Thymus (tissue), 11 donors: ENCODE data around the gene TMX2. TPM values are rescaled to one million over a fixed set of nuclear protein-coding genes. Genes with fewer than 3 reads are reported as not detected.

Experiments
- DNase-seq, 9 donors: peaks; one replicate each; pipeline ENCODE4 v3.0.0-alpha.2; 2013; ENCODE audit warnings: low spot score in 9 of 9, low read depth in 6 of 9, missing footprints in 1 of 9
- H3K27ac ChIP-seq, 2 donors: one replicate each; pipeline ENCODE4 v1.5.1; 2013; ENCODE audit warnings: control low read depth in 1 of 2, low read depth in 1 of 2, low read length in 1 of 2, mild to moderate bottlenecking in 1 of 2, moderate library complexity in 1 of 2
- H3K27me3 ChIP-seq, 2 donors: one replicate each; pipeline ENCODE4 v1.5.1; 2013; ENCODE audit warnings: low read length in 1 of 2; ENCODE audit not compliant: control insufficient read depth in 2 of 2, insufficient read depth in 1 of 2
- H3K36me3 ChIP-seq, 2 donors: one replicate each; pipeline ENCODE4 v1.5.1; 2013; ENCODE audit warnings: low read length in 1 of 2, mild to moderate bottlenecking in 1 of 2, moderate library complexity in 1 of 2; ENCODE audit not compliant: control insufficient read depth in 2 of 2, insufficient read depth in 2 of 2
- H3K4me1 ChIP-seq, 2 donors: one replicate each; pipeline ENCODE4 v1.5.1; 2013; ENCODE audit warnings: low read length in 2 of 2; ENCODE audit not compliant: control insufficient read depth in 2 of 2, insufficient read depth in 2 of 2
- H3K4me3 ChIP-seq, 2 donors: one replicate each; pipeline ENCODE4 v1.5.1; 2013; ENCODE audit warnings: low read length in 2 of 2, control low read depth in 1 of 2, mild to moderate bottlenecking in 1 of 2
- H3K9me3 ChIP-seq, 2 donors: one replicate each; pipeline ENCODE4 v1.5.1; 2013; ENCODE audit warnings: low read length in 1 of 2, mild to moderate bottlenecking in 1 of 2; ENCODE audit not compliant: control insufficient read depth in 2 of 2, insufficient read depth in 1 of 2
- WGBS: extraction: QIAGEN DNeasy Blood & Tissue Kit; methylation state at CpG from one replicate; pipeline ENCODE4 v1.1.7; 2013; 5-methylcytosine and 5-hydroxymethylcytosine counted together
- polyA plus RNA-seq: library from polyadenylated mRNA; stranded (reverse); fragments of 200-250 nt; gene quantifications from one replicate; pipeline ENCODE4 v1.2.3, GENCODE V29; 2013
- total RNA-seq: library from RNA; stranded (reverse); fragments of 120-200 nt; gene quantifications from one replicate; pipeline ENCODE4 v1.2.4, GENCODE V29; 2013
- donor health status: healthy.

TMX2 gene
- total and polyA plus RNA-seq, 2 donors, result 60.2 to 61.4 TPM

DNA sequence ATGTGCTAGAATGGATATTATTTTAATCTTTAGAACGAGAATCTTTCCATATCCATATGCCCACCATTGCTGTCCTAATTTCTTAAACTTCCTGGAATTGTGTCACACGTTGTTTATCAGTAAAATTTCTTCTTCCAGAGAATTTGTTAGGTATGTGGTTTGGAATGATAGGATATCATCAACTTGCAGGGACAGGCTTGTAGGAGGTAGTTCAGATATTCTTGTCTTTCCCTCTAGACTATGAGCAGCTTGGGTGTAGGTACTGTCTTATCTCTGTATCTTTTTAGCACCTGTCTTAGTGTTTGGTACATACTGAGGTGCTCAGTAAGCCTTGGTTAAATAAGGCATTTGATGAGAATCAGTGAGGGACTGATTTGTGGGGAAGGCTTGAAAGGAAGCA, 52.6 kb downstream of the TMX2 start:
- H3K4me3 ChIP-seq, result no peak overlapping the region
- H3K4me1 ChIP-seq, result peaks cover 3 to 8% of the 10 kb centered on the region in 2 donors
- no peak for DNase-seq
- H3K27ac ChIP-seq, result no peak overlapping the region
- H3K27me3 ChIP-seq, result no peaks in the 10 kb centered on the region
- H3K36me3 ChIP-seq, result no peaks in the 10 kb centered on the region
- no peaks in the 10 kb centered on the region for H3K9me3 ChIP-seq
- 90% methylated on average over 2 of the region's 2 CpGs for WGBS

GRCh38 chr11:57770793-57771192, 58.4 kb downstream of the TMX2 start:
- no peaks in the 10 kb centered on the region for H3K36me3 ChIP-seq
- no peak overlapping the region for H3K27ac ChIP-seq
- no peaks in the 10 kb centered on the region for H3K9me3 ChIP-seq
- H3K4me3 ChIP-seq, result no peak overlapping the region
- DNase-seq, result no peak
- peaks cover 0 to under 1% of the 10 kb centered on the region in 2 donors for H3K4me1 ChIP-seq
- no peaks in the 10 kb centered on the region for H3K27me3 ChIP-seq
- 26% methylated on average over 1 of the region's 1 CpG for WGBS

DNA sequence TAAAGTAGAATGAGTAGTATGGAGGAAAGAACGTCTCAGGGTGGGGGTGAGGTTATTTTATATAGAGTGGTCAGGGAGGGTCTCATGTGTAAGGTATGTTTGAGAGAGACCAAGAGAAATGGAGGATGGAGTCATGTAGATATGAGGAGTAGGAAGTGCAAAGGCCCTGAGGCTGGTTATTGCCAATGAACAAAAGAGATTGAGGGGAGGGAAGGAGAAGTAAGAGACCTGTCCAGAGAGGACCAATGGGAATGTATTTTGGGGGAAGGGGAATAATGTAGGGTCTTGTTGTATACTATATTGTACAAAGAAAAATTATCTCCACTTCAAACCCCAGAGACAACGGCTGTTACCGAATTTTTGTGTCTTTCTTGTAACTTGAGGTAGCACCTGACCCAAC, 59.0 kb downstream of the TMX2 start:
- Histone ChIP-seq H3K36me3 (no peaks in the 10 kb centered on the region), H3K27me3 (no peaks in the 10 kb centered on the region), H3K4me3 (no peak overlapping the region), H3K9me3 (no peaks in the 10 kb centered on the region), H3K4me1 (peaks cover 0 to 5% of the 10 kb centered on the region in 2 donors), H3K27ac (no peak overlapping the region)
- 98% methylated on average over 3 of the region's 3 CpGs for WGBS
- no peak for DNase-seq

DNA sequence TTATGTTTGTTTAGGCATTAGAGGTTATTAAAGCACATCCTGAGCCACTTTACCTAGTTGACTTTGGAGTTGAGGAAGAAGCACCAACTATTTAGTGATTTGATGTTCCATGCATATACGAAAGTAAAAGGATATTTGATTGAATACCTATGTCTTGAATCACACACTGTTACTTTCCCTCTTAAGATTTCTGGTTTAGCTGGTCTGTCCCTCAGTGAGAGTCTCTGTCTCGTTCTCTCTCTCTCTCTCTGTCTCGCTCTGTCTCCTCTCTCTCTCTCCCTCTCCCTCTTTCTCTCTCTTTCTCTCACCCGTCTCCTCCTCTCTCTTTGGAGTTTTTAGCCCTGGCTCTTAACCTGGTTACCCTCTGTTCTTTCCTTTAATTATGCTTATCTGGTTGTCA, 60.2 kb downstream of the TMX2 start:
- H3K36me3 ChIP-seq, result no peaks in the 10 kb centered on the region
- H3K9me3 ChIP-seq, result no peaks in the 10 kb centered on the region
- DNase-seq, result no peak
- no peak overlapping the region for H3K27ac ChIP-seq
- 94% methylated on average over 4 of the region's 4 CpGs for WGBS
- H3K4me1 ChIP-seq, result peaks cover 0 to 13% of the 10 kb centered on the region in 2 donors
- H3K4me3 ChIP-seq, result no peak overlapping the region
- no peaks in the 10 kb centered on the region for H3K27me3 ChIP-seq

GRCh38 chr11:57773026-57773598, 60.7 kb downstream of the TMX2 start:
- H3K27me3 ChIP-seq, result no peaks in the 10 kb centered on the region
- no peak overlapping the region for H3K27ac ChIP-seq
- DNase-seq, result no peak
- 97% methylated on average over 5 of the region's 5 CpGs for WGBS
- no peaks in the 10 kb centered on the region for H3K36me3 ChIP-seq
- no peaks in the 10 kb centered on the region for H3K9me3 ChIP-seq
- no peak overlapping the region for H3K4me3 ChIP-seq
- H3K4me1 ChIP-seq, result peaks cover 0 to 17% of the 10 kb centered on the region in 2 donors

DNA sequence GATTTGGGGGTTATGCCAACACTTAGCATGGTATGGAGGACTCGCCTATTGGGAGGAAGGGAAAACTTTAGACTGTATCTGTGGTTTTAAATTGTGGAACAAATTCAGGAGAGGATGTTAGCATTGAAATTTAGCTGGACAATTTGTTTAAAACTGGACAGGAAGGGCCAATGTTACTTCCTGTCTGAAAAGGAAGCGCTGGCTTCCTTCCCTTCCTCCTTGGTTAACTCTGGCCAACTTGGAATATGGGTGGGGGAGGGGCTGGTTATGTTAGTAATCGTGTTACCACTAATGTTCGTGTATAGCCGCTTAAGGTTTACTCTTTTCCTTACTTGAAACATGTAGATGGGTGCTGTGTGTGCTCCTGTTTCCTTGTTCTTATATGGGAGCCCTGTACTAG, 63.1 kb downstream of the TMX2 start:
- Histone ChIP-seq H3K9me3 (no peaks in the 10 kb centered on the region), H3K27ac (no peak overlapping the region), H3K4me1 (peaks cover 5 to 25% of the 10 kb centered on the region in 2 donors), H3K4me3 (no peak overlapping the region), H3K27me3 (no peaks in the 10 kb centered on the region), H3K36me3 (no peaks in the 10 kb centered on the region)
- WGBS, result 81% methylated on average over 5 of the region's 5 CpGs
- no peak for DNase-seq

GRCh38 chr11:57776031-57776521, 63.7 kb downstream of the TMX2 start:
- Histone ChIP-seq H3K27me3 (no peaks in the 10 kb centered on the region), H3K4me3 (no peak overlapping the region)
- no peak for DNase-seq

GRCh38 chr11:57776577-57777210, 64.3 kb downstream of the TMX2 start:
- DNase-seq, result no peak
- H3K27ac ChIP-seq, result peak overlapping the region in 1 of 2 donors; percentile 2
- H3K27me3 ChIP-seq, result no peaks in the 10 kb centered on the region
- no peaks in the 10 kb centered on the region for H3K36me3 ChIP-seq
- peaks cover 5 to 33% of the 10 kb centered on the region in 2 donors for H3K4me1 ChIP-seq
- no peaks in the 10 kb centered on the region for H3K9me3 ChIP-seq
- 93% methylated on average over 2 of the region's 2 CpGs for WGBS
- H3K4me3 ChIP-seq, result no peak overlapping the region

More at GRCh38 chr11:57776031-57776521, 63.7 kb downstream of the TMX2 start:
- WGBS, result 81% methylated on average over 3 of the region's 3 CpGs
- H3K4me1 ChIP-seq, result peaks cover 5 to 28% of the 10 kb centered on the region in 2 donors
- no peak overlapping the region for H3K27ac ChIP-seq
- H3K36me3 ChIP-seq, result no peaks in the 10 kb centered on the region
- no peaks in the 10 kb centered on the region for H3K9me3 ChIP-seq

- no peak overlapping the region for H3K4me3 ChIP-seq
- no peak for DNase-seq
These were observed 65.5 kb downstream of the TMX2 start for GRCh38 chr11:57777969-57778317.

More at GRCh38 chr11:57777969-57778317, 65.5 kb downstream of the TMX2 start:
- Histone ChIP-seq H3K9me3 (no peaks in the 10 kb centered on the region), H3K27ac (peak overlapping the region; percentile 53 to 69), H3K36me3 (no peaks in the 10 kb centered on the region), H3K27me3 (no peaks in the 10 kb centered on the region), H3K4me1 (peaks cover 5 to 33% of the 10 kb centered on the region in 2 donors)
- 94% methylated on average over 3 of the region's 3 CpGs for WGBS
